Stimulated activated CD4-positive, alpha-beta T cell treated with anti-CD3 and anti-CD28 coated beads, TNF-alpha, amount 100 ng/mL, for 48 hours (primary cell): ENCODE data around the gene PRKD1.

ENCODE experiments used
- DNase-seq, 3 donors: peaks; one replicate each; pipeline ENCODE4 v3.0.0-alpha.2; 2020; ENCODE audit warnings: low read depth in 3 of 3

Gene PRKD1

GRCh38 chr14:29608861-29609260, 318.8 kb downstream of the PRKD1 start:
- no peak for DNase-seq

DNA sequence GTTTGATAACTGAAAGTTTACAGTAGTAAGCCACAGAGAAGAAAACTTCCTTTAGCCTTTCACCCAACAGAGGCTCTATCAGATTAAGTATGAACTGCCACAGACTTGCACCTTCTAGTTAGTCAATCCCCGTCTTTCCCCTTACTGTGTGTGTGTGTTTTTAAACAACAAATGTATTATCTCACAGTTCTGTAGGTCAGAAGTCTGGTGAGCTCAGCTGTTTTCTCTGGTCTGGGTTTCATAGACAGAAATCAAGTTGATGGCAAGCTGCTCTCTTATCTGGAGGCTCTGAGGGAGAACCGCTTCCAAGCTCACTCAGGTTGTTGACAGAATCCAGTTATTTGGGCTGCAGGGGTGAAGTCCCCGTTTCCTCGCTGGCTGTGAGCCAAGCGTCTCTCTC, 320.5 kb downstream of the PRKD1 start:
- no peak for DNase-seq

DNA sequence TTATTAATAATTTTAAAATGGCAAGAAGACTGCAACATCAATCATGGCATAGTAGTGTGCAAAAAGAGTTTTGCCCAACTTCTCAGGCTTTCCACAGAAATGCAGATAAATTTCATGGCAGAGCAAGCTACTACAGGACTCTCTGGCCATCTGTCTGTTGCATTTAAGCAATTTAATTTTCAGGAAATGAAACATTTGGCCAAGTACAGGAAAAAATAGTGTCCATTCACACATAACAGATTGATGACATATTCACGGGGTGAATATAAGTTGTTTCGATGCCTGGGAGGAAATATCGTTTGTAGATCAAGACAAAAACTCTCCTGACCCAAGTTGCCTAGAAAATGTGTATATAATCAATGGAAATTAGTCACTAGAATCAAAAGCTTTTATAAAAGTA, 324.0 kb downstream of the PRKD1 start:
- DNase-seq: no peak

- no peak for DNase-seq
Observed at GRCh38 chr14:29601616-29602015, 326.0 kb downstream of the PRKD1 start.

- DNase-seq: no peak
Observed at GRCh38 chr14:29587761-29588470, 339.7 kb downstream of the PRKD1 start.

- DNase-seq: no peak
Observed at GRCh38 chr14:29587046-29587445, 340.6 kb downstream of the PRKD1 start.

- no peak for DNase-seq
Observed at GRCh38 chr14:29584992-29585391, 342.7 kb downstream of the PRKD1 start.

- no peak for DNase-seq
Observed at GRCh38 chr14:29580763-29581162, 346.9 kb downstream of the PRKD1 start.

DNA sequence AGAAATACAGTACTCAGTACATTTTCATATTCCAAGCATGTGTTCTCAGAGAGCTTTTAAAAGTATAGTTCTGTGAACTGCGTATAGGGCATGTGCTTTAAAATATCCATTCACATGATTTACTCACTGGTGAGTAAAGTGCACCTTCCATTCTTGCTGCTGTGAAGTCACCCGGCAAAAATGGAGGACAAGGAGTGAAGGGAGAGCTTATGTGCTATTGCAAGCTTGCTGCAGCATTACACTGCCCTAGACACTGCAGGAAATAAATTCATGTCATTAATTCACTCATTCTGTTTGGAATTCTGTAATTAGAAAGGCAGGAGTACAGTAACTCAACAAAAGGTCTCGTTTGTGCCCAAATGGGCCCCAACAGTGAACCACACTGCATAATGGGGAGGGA, 347.8 kb downstream of the PRKD1 start:
- no peak for DNase-seq

- no peak for DNase-seq
Observed at GRCh38 chr14:29576927-29577326, 350.7 kb downstream of the PRKD1 start.

- DNase-seq: no peak
Observed at GRCh38 chr14:29569194-29569593, 358.5 kb downstream of the PRKD1 start.

DNA sequence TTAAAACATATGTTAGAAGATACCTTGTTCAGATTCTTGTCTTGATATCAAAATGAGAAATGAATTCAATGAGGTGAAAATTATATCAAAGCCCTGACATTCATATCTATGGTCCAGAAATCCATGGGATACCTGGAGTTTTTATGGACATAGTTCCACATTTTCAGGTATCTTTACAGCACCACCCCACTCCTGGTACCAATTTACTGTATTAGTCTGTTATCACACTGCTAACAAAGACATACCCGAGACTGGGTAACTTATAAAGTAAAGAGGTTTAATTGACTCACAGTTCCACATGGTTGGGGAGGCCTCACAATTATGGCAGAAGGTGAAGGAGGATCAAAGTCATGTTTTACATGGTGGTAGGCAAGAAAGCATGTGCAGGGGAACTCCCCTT, 361.5 kb downstream of the PRKD1 start:
- no peak for DNase-seq

- no peak for DNase-seq
Observed at GRCh38 chr14:29558516-29558915, 369.1 kb downstream of the PRKD1 start.

DNA sequence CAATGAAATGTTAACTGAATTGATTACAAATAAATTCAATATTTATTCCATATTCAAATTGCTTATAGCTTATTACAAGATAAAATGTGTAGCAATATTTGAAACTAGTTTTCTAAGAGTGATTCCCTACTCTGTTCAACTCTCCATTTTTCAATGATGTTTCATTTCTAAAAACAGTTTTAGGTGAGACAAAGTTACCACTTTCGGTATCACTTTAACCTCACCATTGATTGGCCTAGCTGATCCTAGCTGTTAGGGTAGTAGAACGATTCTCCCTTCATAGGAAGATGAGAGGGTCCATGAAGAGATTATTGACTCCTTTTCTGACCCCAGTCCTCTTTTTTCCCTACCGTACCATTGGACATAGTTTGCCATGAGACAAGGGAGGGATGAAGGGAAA, 373.3 kb downstream of the PRKD1 start:
- no peak for DNase-seq

GRCh38 chr14:29553427-29553826, 374.2 kb downstream of the PRKD1 start:
- DNase-seq: no peak

DNA sequence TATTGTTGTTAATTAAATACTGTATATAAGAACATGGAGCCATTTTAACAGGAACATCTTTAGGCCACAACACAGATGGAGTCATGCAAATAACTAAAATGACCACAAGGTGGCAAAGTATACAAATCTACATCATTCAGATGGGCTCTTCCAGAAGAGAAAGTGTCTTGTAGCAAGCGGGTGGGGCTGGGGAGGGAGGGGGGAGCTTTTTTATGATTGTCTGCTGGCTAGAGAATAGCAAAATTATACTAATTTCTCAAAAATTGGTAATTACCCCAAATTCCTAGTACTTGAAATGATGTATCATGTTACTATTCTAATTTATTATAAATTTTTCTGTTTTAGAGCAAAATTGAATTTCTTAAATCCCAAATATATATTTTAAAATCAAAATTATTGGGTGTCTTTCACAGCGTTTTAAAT, 378.7 kb downstream of the PRKD1 start:
- DNase-seq: no peak

DNA sequence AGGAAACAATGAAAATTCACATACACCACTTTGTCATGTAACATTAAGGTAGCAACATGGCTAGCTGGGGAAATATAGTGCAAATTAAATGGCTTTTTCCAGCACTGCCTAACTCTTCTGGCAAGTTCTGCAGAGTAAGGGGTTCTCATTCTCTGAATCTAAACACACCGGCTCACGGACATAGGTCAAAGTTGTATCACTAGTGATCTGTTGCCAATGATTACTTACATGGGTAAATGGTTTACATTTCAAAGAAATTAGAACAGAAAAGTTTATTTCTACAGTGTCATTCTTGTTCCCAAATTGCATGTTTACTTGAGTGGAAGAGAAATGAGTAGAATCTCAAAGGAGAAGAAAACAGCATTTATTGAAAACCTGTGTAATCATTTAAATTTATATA, 381.9 kb downstream of the PRKD1 start:
- no peak for DNase-seq

GRCh38 chr14:29536886-29537511, 390.6 kb downstream of the PRKD1 start:
- no peak for DNase-seq

- DNase-seq: no peak
Observed at GRCh38 chr14:29529418-29529817, 398.2 kb downstream of the PRKD1 start.

DNA sequence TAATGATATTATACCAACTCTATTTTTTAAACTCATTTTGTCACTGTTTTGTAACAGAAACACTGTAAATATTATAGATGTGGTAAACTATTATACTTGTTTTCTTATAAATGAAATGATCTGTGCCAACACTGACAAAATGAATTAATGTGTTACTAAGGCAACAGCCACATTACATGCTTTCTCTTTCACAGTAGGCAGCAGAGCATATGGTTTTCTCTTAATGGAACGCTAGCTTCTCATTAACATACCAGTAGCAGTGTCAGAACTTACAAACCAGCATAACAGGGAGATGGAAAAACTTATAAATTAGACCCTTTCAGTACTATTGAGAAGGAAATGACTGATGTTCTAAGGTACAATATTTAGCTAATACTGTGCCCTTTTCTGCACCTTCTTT, 398.8 kb downstream of the PRKD1 start:
- no peak for DNase-seq

DNA sequence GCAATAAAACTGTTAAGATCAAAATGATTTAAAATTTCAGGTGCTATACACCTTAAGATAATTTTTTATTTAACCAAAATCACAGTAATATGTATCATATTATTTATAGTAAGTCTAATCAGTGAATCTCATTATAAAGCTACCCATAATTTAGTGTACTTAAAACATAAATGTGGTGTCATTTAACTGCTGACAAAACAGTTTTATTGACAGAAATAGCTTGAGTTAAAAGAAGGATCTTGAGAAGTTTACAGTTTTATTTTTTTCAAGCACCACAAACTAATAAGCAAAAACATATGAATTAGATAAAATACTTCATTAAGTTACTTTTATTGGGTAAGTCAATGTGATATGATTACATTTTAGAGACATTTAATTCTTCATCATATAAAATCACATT, 400.4 kb downstream of the PRKD1 start:
- DNase-seq: no peak
